OCI-LY1 (cell line): Measurements from ENCODE around the gene THOC7.

Source experiments
- H2AFZ ChIP-seq: fragments of 200-600 bp; sonication (generic), shearing (Covaris generic); 2 replicates; pipeline ENCODE4 v1.6.0; 2014; ENCODE audit warnings: antibody characterized with exemption, mild to moderate bottlenecking, low read length
- H3F3A ChIP-seq: fragments of 200-600 bp; sonication (generic), shearing (Covaris generic); 2 replicates; pipeline ENCODE4 v1.6.0; 2014; ENCODE audit warnings: mild to moderate bottlenecking, antibody characterized with exemption, low read length, moderate library complexity; ENCODE audit not compliant: insufficient read depth
- H3K27ac ChIP-seq: fragments of 200-600 bp; sonication (generic); 2 replicates; pipeline ENCODE4 v1.5.1; 2014; ENCODE audit warnings: low read length, mixed run types, mild to moderate bottlenecking, low read depth; ENCODE audit not compliant: poor library complexity, severe bottlenecking
- H3K27me3 ChIP-seq: fragments of 200-600 bp; sonication (generic); 2 replicates; pipeline ENCODE4 v1.6.0; 2014; ENCODE audit warnings: antibody characterized with exemption, mild to moderate bottlenecking, low read length, moderate library complexity; ENCODE audit not compliant: insufficient read depth
- H3K36me3 ChIP-seq: fragments of 200-600 bp; sonication (generic); 2 replicates; pipeline ENCODE4 v1.6.1; 2014; ENCODE audit warnings: mild to moderate bottlenecking, antibody characterized with exemption, low read length, moderate library complexity, mixed read lengths; ENCODE audit not compliant: insufficient read depth
- H3K4me1 ChIP-seq: fragments of 200-600 bp; sonication (generic); 2 replicates; pipeline ENCODE4 v1.5.1; 2014; ENCODE audit warnings: mild to moderate bottlenecking, low read length, moderate library complexity; ENCODE audit not compliant: insufficient read depth, severe bottlenecking
- H3K4me2 ChIP-seq: fragments of 200-600 bp; sonication (generic), shearing (Covaris generic); 2 replicates; pipeline ENCODE4 v1.6.1; 2014; ENCODE audit warnings: low read length
- H3K4me3 ChIP-seq: fragments of 200-600 bp; sonication (generic); 2 replicates; pipeline ENCODE4 v1.5.1; 2014; ENCODE audit warnings: low read length, low read depth, mild to moderate bottlenecking, mixed read lengths; ENCODE audit not compliant: poor library complexity, severe bottlenecking
- H3K79me2 ChIP-seq: fragments of 200-600 bp; shearing (Covaris generic); 2 replicates; pipeline ENCODE4 v1.6.1; 2016; ENCODE audit warnings: mixed run types, low read length, mixed read lengths; ENCODE audit not compliant: insufficient read depth
- H3K9ac ChIP-seq: fragments of 200-600 bp; sonication (generic), shearing (Covaris generic); 2 replicates; pipeline ENCODE4 v1.6.1; 2014; ENCODE audit warnings: mild to moderate bottlenecking, low read length, mixed read lengths
- H3K9me2 ChIP-seq: fragments of 200-600 bp; sonication (generic), shearing (Covaris generic); 2 replicates; pipeline ENCODE4 v1.6.1; 2014; ENCODE audit warnings: low read depth, mild to moderate bottlenecking, low read length, mixed read lengths
- H3K9me3 ChIP-seq: fragments of 200-600 bp; shearing (Covaris generic); 2 replicates; pipeline ENCODE4 v1.6.1; 2014; ENCODE audit warnings: low read length, mixed read lengths
- H4K20me1 ChIP-seq: fragments of 200-600 bp; sonication (generic), shearing (Covaris generic); 2 replicates; pipeline ENCODE4 v1.6.0; 2016; ENCODE audit warnings: mild to moderate bottlenecking, low read length; ENCODE audit not compliant: insufficient read depth
- CTCF ChIP-seq: fragments of 200-600 bp; sonication (generic), shearing (Covaris generic); IDR thresholded peaks from 2 replicates; pipeline ENCODE4 v1.5.1; 2017; ENCODE audit warnings: mild to moderate bottlenecking, antibody characterized with exemption, low read length, moderate library complexity, mixed read lengths
- EZH2 ChIP-seq: fragments of 200-600 bp; sonication (generic), shearing (Covaris generic); IDR thresholded peaks from 2 replicates; pipeline ENCODE4 v1.8.0; 2017; ENCODE audit warnings: borderline replicate concordance, mixed run types, mild to moderate bottlenecking, antibody characterized with exemption, low read length, moderate library complexity, mixed read lengths

THOC7 gene

GRCh38 chr3:63911509-63911872 lies 47.9 kb upstream of the THOC7 start:
- Histone ChIP-seq H3K79me2 (0 out of 2 replicates have a peak, but pooled peaks cover 3% of the 10 kb centered on the region), H3K36me3 (peaks cover 24% of the 10 kb centered on the region), H3K27ac (peak overlapping the region; percentile 63), H4K20me1 (no peaks in the 10 kb centered on the region), H3K4me1 (peaks cover 29% of the 10 kb centered on the region), H3K9ac (peak overlapping the region; percentile 68), H3K9me3 (no peaks in the 10 kb centered on the region), H3K9me2 (no peaks in the 10 kb centered on the region), H3K4me3 (peak overlapping the region; percentile 70), H3K27me3 (no peaks in the 10 kb centered on the region), H2AFZ (no peak overlapping the region), H3F3A (no peaks in the 10 kb centered on the region), H3K4me2 (peak overlapping the region; percentile 82)
- no peak for TF ChIP-seq EZH2
- no peak for TF ChIP-seq CTCF

- H3K9me3 ChIP-seq, result no peaks in the 10 kb centered on the region
These were observed 47.3 kb upstream of the THOC7 start for GRCh38 chr3:63910891-63911290.

GRCh38 chr3:63910001-63910400 lies 46.4 kb upstream of the THOC7 start:
- TF ChIP-seq EZH2 (no peak), CTCF (no peak)
- Histone ChIP-seq H3K36me3 (peaks cover 20% of the 10 kb centered on the region), H3K9ac (no peak overlapping the region), H3K27me3 (no peaks in the 10 kb centered on the region), H3K9me2 (no peaks in the 10 kb centered on the region), H3K27ac (no peak overlapping the region), H4K20me1 (no peaks in the 10 kb centered on the region), H3K4me2 (no peak overlapping the region), H2AFZ (no peak overlapping the region), H3F3A (no peaks in the 10 kb centered on the region), H3K79me2 (0 out of 2 replicates have a peak, but pooled peaks cover 3% of the 10 kb centered on the region), H3K4me1 (peaks cover 29% of the 10 kb centered on the region), H3K9me3 (no peaks in the 10 kb centered on the region), H3K4me3 (no peak overlapping the region)

More at GRCh38 chr3:63910891-63911290, 47.3 kb upstream of the THOC7 start:
- Histone ChIP-seq H3K4me3 (peak overlapping the region; percentile 70), H3K79me2 (0 out of 2 replicates have a peak, but pooled peaks cover 3% of the 10 kb centered on the region), H3K4me1 (peaks cover 29% of the 10 kb centered on the region), H3K36me3 (peaks cover 24% of the 10 kb centered on the region), H3K9ac (peak overlapping the region; percentile 68; the same call in 1 of the 2 replicates), H2AFZ (no peak overlapping the region), H3K27ac (peak overlapping the region; percentile 63), H3K27me3 (no peaks in the 10 kb centered on the region), H3K4me2 (peak overlapping the region; percentile 82), H3K9me2 (no peaks in the 10 kb centered on the region), H4K20me1 (no peaks in the 10 kb centered on the region), H3F3A (no peaks in the 10 kb centered on the region)
- no peak for TF ChIP-seq CTCF
- no peak for TF ChIP-seq EZH2
